Vagina (tissue), 2 donors: Measurements from ENCODE around the gene DHX35. TPM values are rescaled to one million over a fixed set of nuclear protein-coding genes. Genes with fewer than 3 reads are reported as not detected.

Experiments used
- DNase-seq, 2 donors: peaks; one replicate each; pipeline ENCODE4 v3.0.0-alpha.2; 2017; ENCODE audit errors: extremely low spot score in 2 of 2
- H3K27ac ChIP-seq: fragments of 200-600 bp; sonication (generic); one replicate; pipeline ENCODE4 v1.5.1; 2019
- H3K27me3 ChIP-seq: fragments of 200-600 bp; sonication (generic); one replicate; pipeline ENCODE4 v1.5.1; 2019
- H3K36me3 ChIP-seq, 2 donors: fragments of 200-600 bp; sonication (generic); one replicate each; pipeline ENCODE4 v1.5.1; 2017 to 2019
- H3K4me1 ChIP-seq: fragments of 200-600 bp; sonication (generic); one replicate; pipeline ENCODE4 v1.5.1; 2019
- H3K4me3 ChIP-seq, 2 donors: fragments of 200-600 bp; sonication (generic); 1 replicate in 1 of 2; 2 replicates in 1 of 2; pipeline ENCODE4 v1.5.1; 2016 to 2019
- H3K9me3 ChIP-seq: fragments of 200-600 bp; sonication (generic); one replicate; pipeline ENCODE4 v1.5.1; 2019
- POLR2A ChIP-seq, 2 donors: fragments of 450-650 bp; IDR thresholded peaks; one replicate each; pipeline ENCODE4 v1.6.1; 2017; ENCODE audit warnings: antibody characterized with exemption in 2 of 2, mild to moderate bottlenecking in 2 of 2, moderate library complexity in 2 of 2
- POLR2AphosphoS5 ChIP-seq, 2 donors: sonication (generic); formaldehyde crosslinking; IDR thresholded peaks; one replicate each; pipeline ENCODE4 v1.9.0; 2017; ENCODE audit warnings: antibody characterized with exemption in 2 of 2, mild to moderate bottlenecking in 2 of 2, low read depth in 1 of 2; ENCODE audit not compliant: insufficient read depth in 1 of 2
- intact Hi-C: fragments of 100-400 bp; cut with DNase I; formaldehyde crosslinking; loops from one replicate; pipeline ENCODE4 v1.15.1; 2023
- total RNA-seq: library from RNA; depleted of rRNA; stranded (reverse); fragments of >200 nt; gene quantifications from one replicate; pipeline ENCODE4 v1.2.3, GENCODE V29; 2016
- TF ChIP-seq, protein P1 (sequence below), 3 experiments: fragments of 450-650 bp in 2 of 3; fragments of 200-600 bp in 1 of 3; sonication (generic) in 1 of 3; IDR thresholded peaks; one replicate each; pipeline ENCODE4 v1.5.1; 2017 to 2019; ENCODE audit warnings: antibody characterized with exemption in 3 of 3, mild to moderate bottlenecking in 2 of 3, moderate library complexity in 2 of 3

Gene DHX35
- total RNA-seq, 1 donor from 2014 or later = 13.0 TPM

DNA sequence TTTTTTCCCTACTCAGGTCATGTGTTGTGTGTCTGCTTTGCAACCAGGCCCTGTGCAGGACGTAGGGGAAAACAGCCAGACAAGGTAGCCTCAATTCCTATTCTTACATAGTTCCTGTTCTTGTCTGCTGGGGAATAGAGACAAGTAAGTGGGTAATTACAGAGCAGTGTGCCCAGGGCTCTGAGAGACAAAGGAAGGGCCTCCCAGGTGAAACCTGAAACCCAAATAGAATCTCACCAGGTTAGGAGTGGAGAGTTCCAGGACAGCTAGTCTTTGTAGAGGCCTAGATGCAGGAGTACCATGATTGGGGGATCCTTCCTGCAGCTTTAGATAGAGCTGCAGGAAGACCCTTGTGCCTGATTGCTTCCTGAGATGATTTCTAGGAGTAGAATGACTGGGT, 48.4 kb downstream of the DHX35 start:
- no peak for DNase-seq
- intact Hi-C loops = no loop called here
- H3K4me3 ChIP-seq = no peak overlapping the region
- no peak for TF ChIP-seq POLR2A (IDR thresholded peaks at IDR 0.05)
- TF ChIP-seq, protein P1, sequence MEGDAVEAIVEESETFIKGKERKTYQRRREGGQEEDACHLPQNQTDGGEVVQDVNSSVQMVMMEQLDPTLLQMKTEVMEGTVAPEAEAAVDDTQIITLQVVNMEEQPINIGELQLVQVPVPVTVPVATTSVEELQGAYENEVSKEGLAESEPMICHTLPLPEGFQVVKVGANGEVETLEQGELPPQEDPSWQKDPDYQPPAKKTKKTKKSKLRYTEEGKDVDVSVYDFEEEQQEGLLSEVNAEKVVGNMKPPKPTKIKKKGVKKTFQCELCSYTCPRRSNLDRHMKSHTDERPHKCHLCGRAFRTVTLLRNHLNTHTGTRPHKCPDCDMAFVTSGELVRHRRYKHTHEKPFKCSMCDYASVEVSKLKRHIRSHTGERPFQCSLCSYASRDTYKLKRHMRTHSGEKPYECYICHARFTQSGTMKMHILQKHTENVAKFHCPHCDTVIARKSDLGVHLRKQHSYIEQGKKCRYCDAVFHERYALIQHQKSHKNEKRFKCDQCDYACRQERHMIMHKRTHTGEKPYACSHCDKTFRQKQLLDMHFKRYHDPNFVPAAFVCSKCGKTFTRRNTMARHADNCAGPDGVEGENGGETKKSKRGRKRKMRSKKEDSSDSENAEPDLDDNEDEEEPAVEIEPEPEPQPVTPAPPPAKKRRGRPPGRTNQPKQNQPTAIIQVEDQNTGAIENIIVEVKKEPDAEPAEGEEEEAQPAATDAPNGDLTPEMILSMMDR (IDR thresholded peaks at IDR 0.05) = no peak
- no peak for TF ChIP-seq POLR2AphosphoS5 (IDR thresholded peaks at IDR 0.05; ENCODE audit: insufficient read depth in 1 of 2, low read depth in 1 of 2)
- peaks cover 0 to 43% of the 10 kb centered on the region in 2 donors for H3K36me3 ChIP-seq
- no peaks in the 10 kb centered on the region for H3K9me3 ChIP-seq
- H3K27me3 ChIP-seq = no peaks in the 10 kb centered on the region
- H3K4me1 ChIP-seq = no peaks in the 10 kb centered on the region
- H3K27ac ChIP-seq = no peak overlapping the region

DNA sequence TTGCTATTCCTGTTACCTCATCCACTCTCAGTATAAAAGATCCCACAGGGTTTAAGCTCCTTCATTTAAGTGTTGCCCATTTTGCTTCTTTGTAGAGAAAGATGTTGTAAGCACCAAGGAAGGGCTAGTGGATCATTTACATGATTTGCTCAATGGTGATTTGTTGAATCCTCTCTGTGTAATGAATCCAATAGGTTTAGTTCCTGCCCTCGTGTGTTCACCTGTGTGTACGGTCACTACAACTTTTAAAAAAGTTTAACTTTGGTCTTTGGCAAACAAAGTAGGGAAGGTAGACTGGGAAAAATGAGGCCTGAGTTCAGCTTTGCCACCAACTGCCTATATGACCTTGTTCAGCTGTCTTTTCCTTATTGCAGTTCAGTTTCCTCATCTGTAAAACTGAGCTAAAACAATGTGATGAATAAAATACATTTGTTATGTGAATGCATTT, 51.5 kb downstream of the DHX35 start:
- Histone ChIP-seq H3K27me3 (no peaks in the 10 kb centered on the region), H3K4me3 (no peak overlapping the region), H3K36me3 (peaks cover 0 to 23% of the 10 kb centered on the region in 2 donors), H3K4me1 (no peaks in the 10 kb centered on the region), H3K27ac (no peak overlapping the region), H3K9me3 (no peaks in the 10 kb centered on the region)
- DNase-seq = no peak
- intact Hi-C loops = no loop called here
- TF ChIP-seq, protein P1 (IDR thresholded peaks at IDR 0.05) = no peak
- TF ChIP-seq POLR2A (IDR thresholded peaks at IDR 0.05) (no peak), POLR2AphosphoS5 (IDR thresholded peaks at IDR 0.05; ENCODE audit: insufficient read depth in 1 of 2, low read depth in 1 of 2) (no peak)

DNA sequence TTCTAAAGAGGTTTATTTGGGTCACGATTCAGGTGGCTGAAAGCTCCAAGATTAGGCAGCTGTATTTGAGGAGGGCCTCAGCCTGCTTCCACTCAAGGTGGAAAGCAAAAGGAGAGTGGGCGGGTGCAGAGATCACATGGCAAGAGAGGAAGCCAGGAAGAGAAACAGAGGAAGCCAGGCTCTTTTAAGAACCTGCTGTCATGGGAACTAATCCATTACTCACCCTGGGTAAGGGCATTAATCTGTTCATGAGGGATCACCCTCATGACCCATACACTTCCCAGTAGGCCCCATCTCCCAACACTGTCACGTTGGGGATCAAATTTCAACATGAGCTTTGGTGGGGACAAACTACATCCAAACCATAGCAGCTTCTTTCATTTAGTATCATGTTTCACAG, 53.9 kb downstream of the DHX35 start:
- peaks cover 0 to 9% of the 10 kb centered on the region in 2 donors for H3K36me3 ChIP-seq
- no peak for TF ChIP-seq POLR2A (IDR thresholded peaks at IDR 0.05)
- TF ChIP-seq, protein P1 (IDR thresholded peaks at IDR 0.05) = no peak
- no peak for TF ChIP-seq POLR2AphosphoS5 (IDR thresholded peaks at IDR 0.05; ENCODE audit: insufficient read depth in 1 of 2, low read depth in 1 of 2)
- H3K9me3 ChIP-seq = no peaks in the 10 kb centered on the region
- H3K4me3 ChIP-seq = no peak overlapping the region
- H3K4me1 ChIP-seq = no peaks in the 10 kb centered on the region
- no peaks in the 10 kb centered on the region for H3K27me3 ChIP-seq
- intact Hi-C loops = no loop called here
- no peak overlapping the region for H3K27ac ChIP-seq
- DNase-seq = no peak

DNA sequence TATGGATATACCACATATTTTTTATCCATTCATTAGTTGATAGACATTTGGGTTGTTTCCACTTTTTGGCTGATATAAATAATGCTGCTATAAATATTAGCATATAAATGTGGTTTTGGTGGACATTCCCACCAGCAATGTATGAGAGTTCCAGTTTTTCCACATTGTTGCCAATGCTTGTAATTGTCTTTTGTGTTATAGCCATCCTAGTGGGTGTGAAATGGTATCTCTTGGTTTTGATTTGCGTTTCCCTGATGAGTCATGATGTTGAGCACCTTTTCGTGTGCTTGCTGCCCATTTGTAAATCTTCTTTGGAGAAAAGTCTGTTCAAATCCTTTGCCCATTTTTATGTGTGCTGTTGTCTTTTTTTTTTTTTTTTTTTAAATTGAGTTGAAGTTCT, 54.4 kb downstream of the DHX35 start:
- Histone ChIP-seq H3K27me3 (no peaks in the 10 kb centered on the region), H3K27ac (no peak overlapping the region), H3K9me3 (no peaks in the 10 kb centered on the region), H3K36me3 (peaks cover 0 to 9% of the 10 kb centered on the region in 2 donors), H3K4me3 (no peak overlapping the region), H3K4me1 (no peaks in the 10 kb centered on the region)
- no peak for DNase-seq
- intact Hi-C loops = no loop called here
- TF ChIP-seq POLR2AphosphoS5 (IDR thresholded peaks at IDR 0.05; ENCODE audit: insufficient read depth in 1 of 2, low read depth in 1 of 2) = no peak
- TF ChIP-seq, protein P1 (IDR thresholded peaks at IDR 0.05) = no peak
- TF ChIP-seq POLR2A (IDR thresholded peaks at IDR 0.05) = no peak

DNA sequence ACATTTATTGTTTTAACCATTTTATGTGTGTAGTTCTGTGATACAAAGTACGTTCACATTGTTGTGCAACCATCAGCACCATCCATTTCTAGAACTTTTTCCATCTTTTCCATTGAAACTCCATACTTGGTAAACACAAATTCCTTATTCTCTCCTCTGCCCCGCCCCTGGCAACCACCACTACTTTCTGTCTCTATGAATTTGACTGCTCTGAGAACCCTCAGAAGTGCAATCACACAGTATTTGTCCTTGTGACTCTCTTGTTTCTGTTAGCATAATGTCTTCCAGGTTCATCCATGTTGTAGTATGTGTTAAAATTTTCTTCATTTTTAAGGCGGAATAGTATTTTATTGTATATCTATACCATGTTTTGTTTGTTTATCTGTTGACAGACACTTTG, 56.9 kb downstream of the DHX35 start:
- peaks cover 0 to 25% of the 10 kb centered on the region in 2 donors for H3K36me3 ChIP-seq
- intact Hi-C loops = no loop called here

More for the DNA sequence above, 56.9 kb downstream of the DHX35 start:
- Histone ChIP-seq H3K27ac (no peak overlapping the region), H3K27me3 (no peaks in the 10 kb centered on the region), H3K4me3 (no peak overlapping the region), H3K4me1 (no peaks in the 10 kb centered on the region), H3K9me3 (no peaks in the 10 kb centered on the region)
- TF ChIP-seq, protein P1 (IDR thresholded peaks at IDR 0.05) = no peak
- no peak for TF ChIP-seq POLR2AphosphoS5 (IDR thresholded peaks at IDR 0.05; ENCODE audit: insufficient read depth in 1 of 2, low read depth in 1 of 2)
- no peak for TF ChIP-seq POLR2A (IDR thresholded peaks at IDR 0.05)
- DNase-seq = no peak
